ENCODE data around the gene SIGLEC15.

- no peak for TF ChIP-seq CTCF (IDR thresholded peaks at IDR 0.05; ENCODE audit: poor library complexity)
- no peak for TF ChIP-seq EZH2 (IDR thresholded peaks at IDR 0.05; ENCODE audit: borderline replicate concordance)
These were observed 38.0 kb downstream of the SIGLEC15 start for GRCh38 chr18:45863469-45863868.

Measured in hepatocyte (in vitro differentiated cells).